HCT116 (cell line): ENCODE measurements around the gene TAF15. TPM values are rescaled to one million over a fixed set of nuclear protein-coding genes. Genes with fewer than 3 reads are reported as not detected.

Experiments
- ATAC-seq: fragments of 200-7000 bp; cut with Tn5 transposase; 2 replicates; pipeline ENCODE4 v1.9.1; 2020; ENCODE audit warnings: mild to moderate bottlenecking, moderate library complexity
- BruUV-seq: library from RNA; stranded (reverse); fragments of 400-500 nt; replicated peaks from 2 replicates; lab custom pipeline; 2021; lab: Mats Ljungman, UMichigan
- CTCF ChIA-PET: fragments of 300-600 bp; sonication (Branson Sonifier 250); formaldehyde crosslinking; loops from one replicate; lab custom pipeline; 2021; ENCODE audit warnings: antibody characterized with exemption; lab: Charles Lee
- POLR2A ChIA-PET: fragments of 300-600, 350-600 bp; sonication (Branson Sonifier 250); formaldehyde crosslinking; loops from one replicate; lab custom pipeline; 2021; ENCODE audit warnings: antibody characterized with exemption; lab: Charles Lee
- RAD21 ChIA-PET, 2 experiments: fragments of 300-600 bp; sonication (Branson Sonifier 250); formaldehyde crosslinking; loops; one replicate each; lab custom pipeline; 2023; ENCODE audit warnings: low total read pairs in 2 of 2; ENCODE audit not compliant: uncharacterized antibody in 2 of 2, unreplicated experiment in 2 of 2, low non-redundant PET in 1 of 2; lab: Charles Lee
- DNase-seq: peaks from one replicate; pipeline ENCODE4 v3.0.0-alpha.2; 2010; ENCODE audit warnings: low read depth, low spot score
- H2AFZ ChIP-seq: fragments of 200-600 bp; shearing (Covaris generic), sonication (generic); 2 replicates; pipeline ENCODE4 v1.6.1; 2017; ENCODE audit warnings: low read depth, mixed run types, mixed read lengths, antibody characterized with exemption, low read length; ENCODE audit not compliant: poor library complexity, severe bottlenecking
- H3K27ac ChIP-seq: 2 replicates; pipeline ENCODE4 v1.5.1; 2012; ENCODE audit warnings: low read depth, low read length
- H3K27me3 ChIP-seq: fragments of 200-600 bp; sonication (generic); 2 replicates; pipeline ENCODE4 v1.6.1; 2016; ENCODE audit warnings: mixed run types, low read length, mixed read lengths; ENCODE audit not compliant: insufficient read depth
- H3K36me3 ChIP-seq, 2 experiments: fragments of 200-500 bp in 1 of 2; fragments of 200-600 bp in 1 of 2; sonication (Bioruptor generic) in 1 of 2; sonication (generic) in 1 of 2; 2 replicates each; pipeline versions ENCODE4 v1.5.1 to v1.6.1; 2014 to 2016; ENCODE audit warnings: low read length in 2 of 2, inconsistent platforms in 1 of 2, mixed read lengths in 1 of 2, mixed run types in 1 of 2; ENCODE audit not compliant: insufficient read depth in 2 of 2, control insufficient read depth in 1 of 2
- H3K4me1 ChIP-seq, 2 experiments: fragments of 200-600 bp in 1 of 2; sonication (generic) in 1 of 2; 2 replicates each; pipeline versions ENCODE4 v1.5.1 to v1.6.1; 2012 to 2017; ENCODE audit warnings: low read length in 2 of 2, inconsistent platforms in 1 of 2, mild to moderate bottlenecking in 1 of 2, mixed read lengths in 1 of 2, mixed run types in 1 of 2, moderate library complexity in 1 of 2; ENCODE audit not compliant: insufficient read depth in 2 of 2, control insufficient read depth in 1 of 2
- H3K4me2 ChIP-seq: fragments of 200-600 bp; sonication (generic); 2 replicates; pipeline ENCODE4 v1.6.1; 2017; ENCODE audit warnings: mixed run types, low read length, mixed read lengths
- H3K4me3 ChIP-seq, 2 experiments: fragments of 200-600 bp in 1 of 2; sonication (generic) in 1 of 2; replicated peaks in 1 of 2; 2 replicates each; pipeline ENCODE4 v1.5.1; 2011 to 2016; ENCODE audit warnings: low read length in 2 of 2, control low read depth in 1 of 2, low read depth in 1 of 2, mild to moderate bottlenecking in 1 of 2, mixed read lengths in 1 of 2, mixed run types in 1 of 2
- H3K79me2 ChIP-seq: fragments of 200-600 bp; sonication (generic); 2 replicates; pipeline ENCODE4 v1.6.1; 2017; ENCODE audit warnings: mild to moderate bottlenecking, mixed run types, low read length, moderate library complexity, mixed read lengths; ENCODE audit not compliant: insufficient read depth
- H3K9ac ChIP-seq: fragments of 200-600 bp; sonication (generic); 2 replicates; pipeline ENCODE4 v1.6.1; 2016; ENCODE audit warnings: low read length, mixed read lengths
- H3K9me2 ChIP-seq: fragments of 200-600 bp; sonication (generic), shearing (Covaris generic); 2 replicates; pipeline ENCODE4 v1.6.1; 2017; ENCODE audit warnings: mixed run types, mild to moderate bottlenecking, moderate library complexity; ENCODE audit not compliant: insufficient read depth
- H3K9me3 ChIP-seq, 2 experiments: fragments of 200-500 bp in 1 of 2; fragments of 200-600 bp in 1 of 2; sonication (Bioruptor generic) in 1 of 2; sonication (generic) in 1 of 2; 2 replicates each; pipeline ENCODE4 v1.6.1; 2014 to 2017; ENCODE audit warnings: low read length in 2 of 2, mixed read lengths in 2 of 2, inconsistent platforms in 1 of 2, low read depth in 1 of 2, mild to moderate bottlenecking in 1 of 2, mixed run types in 1 of 2, moderate library complexity in 1 of 2; ENCODE audit not compliant: control insufficient read depth in 1 of 2, insufficient read depth in 1 of 2
- H4K20me1 ChIP-seq: fragments of 200-600 bp; sonication (generic), shearing (Covaris generic); 2 replicates; pipeline ENCODE4 v1.6.1; 2017; ENCODE audit warnings: mixed run types, mild to moderate bottlenecking, moderate library complexity; ENCODE audit not compliant: insufficient read depth
- EZH2 ChIP-seq: fragments of 200-600 bp; sonication (generic); IDR thresholded peaks from 2 replicates; pipeline ENCODE4 v1.6.1; 2017; ENCODE audit warnings: antibody characterized with exemption, mixed run types
- JUND ChIP-seq: IDR thresholded peaks from 2 replicates; pipeline ENCODE4 v1.6.1; 2012
- POLR2A ChIP-seq: IDR thresholded peaks from 2 replicates; pipeline ENCODE4 v1.7.0; 2011; ENCODE audit warnings: borderline replicate concordance; ENCODE audit not compliant: insufficient read depth, insufficient read length; ENCODE audit errors: extremely low read depth
- RAD21 ChIP-seq: IDR thresholded peaks from 2 replicates; pipeline ENCODE4 v1.6.1; 2012; ENCODE audit warnings: low read depth, mild to moderate bottlenecking
- SP1 ChIP-seq: IDR thresholded peaks from 2 replicates; pipeline ENCODE4 v1.6.1; 2012; ENCODE audit warnings: low read depth
- SRF ChIP-seq: IDR thresholded peaks from 2 replicates; pipeline ENCODE4 v1.6.1; 2012; ENCODE audit warnings: low read depth
- YY1 ChIP-seq: IDR thresholded peaks from 2 replicates; pipeline ENCODE4 v1.6.1; 2011; ENCODE audit warnings: low read length, low read depth, moderate library complexity, mild to moderate bottlenecking; ENCODE audit not compliant: insufficient replicate concordance; ENCODE audit errors: extremely low read depth
- ZBTB33 ChIP-seq: IDR thresholded peaks from 2 replicates; pipeline ENCODE4 v1.6.1; 2011; ENCODE audit warnings: mild to moderate bottlenecking, low read length, moderate library complexity; ENCODE audit not compliant: insufficient replicate concordance; ENCODE audit errors: extremely low read depth
- intact Hi-C: fragments of 100-400 bp; cut with micrococcal nuclease; formaldehyde crosslinking; loops from 2 replicates; pipeline ENCODE4 v1.10.0; 2022
- total RNA-seq: library from RNA; stranded (reverse); gene quantifications from one replicate; pipeline ENCODE4 v1.2.1, GENCODE V29; 2021; ENCODE audit not compliant: unreplicated experiment
- TF ChIP-seq, protein P1 (sequence below), 3 experiments: fragments of 200-600 bp in 1 of 3; sonication (generic) in 1 of 3; IDR thresholded peaks in 2 of 3; conservative IDR thresholded peaks in 1 of 3; 2 replicates each; pipeline ENCODE4 v1.5.1; 2012 to 2017; ENCODE audit warnings: low read depth in 2 of 3, low read length in 2 of 3, antibody characterized with exemption in 1 of 3, borderline replicate concordance in 1 of 3, control low read depth in 1 of 3, mild to moderate bottlenecking in 1 of 3, mixed read lengths in 1 of 3, mixed run types in 1 of 3, moderate library complexity in 1 of 3; ENCODE audit not compliant: insufficient read depth in 1 of 3

Gene TAF15
- total RNA-seq, 1 experiment from 2014 or later = 346 TPM

- Histone ChIP-seq H4K20me1 (no peaks in the 10 kb centered on the region), H3K36me3 (no peaks in the 10 kb centered on the region), H3K9me2 (no peaks in the 10 kb centered on the region), H3K4me2 (no peak overlapping the region), H2AFZ (no peak overlapping the region), H3K9ac (no peak overlapping the region), H3K79me2 (no peaks in the 10 kb centered on the region), H3K27me3 (no peaks in the 10 kb centered on the region), H3K27ac (no peak overlapping the region), H3K4me3 (no peak overlapping the region), H3K9me3 (no peaks in the 10 kb centered on the region), H3K4me1 (peaks cover 5 to 12% of the 10 kb centered on the region in 2 experiments; a peak in 3 of 4 replicates)
- no TSS peak for BruUV-seq
- intact Hi-C loops = no loop called here
- RAD21 ChIA-PET = interaction anchor here in 1 of 2 experiments (1.0 to 1.2 kb wide), 2 partner anchors 22 to 38 kb away, joined by 3 to 10 read pairs; no protein-coding TSS in a partner anchor
- TF ChIP-seq ZBTB33 (no peak), POLR2A (no peak)
- ATAC-seq = no peak
- no peak for DNase-seq
- POLR2A ChIA-PET = interaction anchor here (1.2 kb wide), 1 partner anchor 42 kb away, joined by 8 read pairs; the partner anchor contains the start of gene TAF15
- CTCF ChIA-PET = interaction anchor here (1.0 to 5.1 kb wide), 5 partner anchors 11 to 42 kb away, joined by 6 to 76 read pairs (median 8); partner anchors contain the start of gene TAF15
Measured at GRCh38 chr17:35766489-35766877, 42.8 kb upstream of the TAF15 start.

DNA sequence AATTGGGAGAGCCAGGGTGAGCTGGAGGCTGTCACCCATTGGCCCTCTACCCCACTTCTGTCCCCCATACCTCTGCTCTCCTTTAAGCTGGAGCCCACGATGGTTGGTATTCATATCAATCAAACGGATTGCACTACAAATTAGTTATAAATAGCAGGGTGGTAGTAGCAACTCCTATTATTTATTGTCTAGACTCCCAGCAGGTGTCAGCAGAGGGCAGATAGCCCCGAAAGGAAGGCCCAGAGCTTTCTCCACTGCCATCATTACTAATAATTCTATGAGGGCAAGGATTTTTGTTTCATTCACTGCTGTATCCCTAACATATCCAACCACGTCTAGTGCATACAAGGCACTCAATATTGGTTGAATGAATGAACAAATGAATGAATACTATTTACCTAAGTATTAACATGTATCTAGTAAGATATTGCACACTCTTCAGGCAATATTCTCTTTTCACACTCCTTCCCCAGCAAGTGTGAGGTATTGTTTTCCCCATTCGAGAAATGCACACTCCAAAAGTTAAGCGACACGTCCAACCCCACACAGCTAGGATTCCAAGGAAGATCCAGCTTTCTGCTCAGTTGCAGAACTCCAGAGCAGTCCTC is 42.3 kb upstream of the TAF15 start:
- Histone ChIP-seq H3K4me2 (no peak overlapping the region), H3K9me2 (no peaks in the 10 kb centered on the region), H4K20me1 (no peaks in the 10 kb centered on the region), H3K9ac (no peak overlapping the region), H3K9me3 (no peaks in the 10 kb centered on the region), H3K27me3 (no peaks in the 10 kb centered on the region), H3K4me3 (no peak overlapping the region), H3K27ac (no peak overlapping the region), H3K4me1 (peaks cover 5 to 12% of the 10 kb centered on the region in 2 experiments; a peak in 3 of 4 replicates), H3K79me2 (no peaks in the 10 kb centered on the region), H2AFZ (no peak overlapping the region), H3K36me3 (no peaks in the 10 kb centered on the region)
- RAD21 ChIA-PET = interaction anchor here in 1 of 2 experiments (1.0 to 1.2 kb wide), 2 partner anchors 21 to 37 kb away, joined by 3 to 10 read pairs; no protein-coding TSS in a partner anchor
- CTCF ChIA-PET = interaction anchor here (1.0 to 5.1 kb wide), 5 partner anchors 11 to 42 kb away, joined by 6 to 76 read pairs (median 8); partner anchors contain the start of gene TAF15
- intact Hi-C loops = no loop called here
- ATAC-seq (no peak), DNase-seq (no peak)
- no TSS peak for BruUV-seq
- TF ChIP-seq EZH2 (no peak), SP1 (no peak), JUND (no peak), RAD21 (peak; percentile 85), SRF (no peak), YY1 (no peak)
- TF ChIP-seq, protein P1, sequence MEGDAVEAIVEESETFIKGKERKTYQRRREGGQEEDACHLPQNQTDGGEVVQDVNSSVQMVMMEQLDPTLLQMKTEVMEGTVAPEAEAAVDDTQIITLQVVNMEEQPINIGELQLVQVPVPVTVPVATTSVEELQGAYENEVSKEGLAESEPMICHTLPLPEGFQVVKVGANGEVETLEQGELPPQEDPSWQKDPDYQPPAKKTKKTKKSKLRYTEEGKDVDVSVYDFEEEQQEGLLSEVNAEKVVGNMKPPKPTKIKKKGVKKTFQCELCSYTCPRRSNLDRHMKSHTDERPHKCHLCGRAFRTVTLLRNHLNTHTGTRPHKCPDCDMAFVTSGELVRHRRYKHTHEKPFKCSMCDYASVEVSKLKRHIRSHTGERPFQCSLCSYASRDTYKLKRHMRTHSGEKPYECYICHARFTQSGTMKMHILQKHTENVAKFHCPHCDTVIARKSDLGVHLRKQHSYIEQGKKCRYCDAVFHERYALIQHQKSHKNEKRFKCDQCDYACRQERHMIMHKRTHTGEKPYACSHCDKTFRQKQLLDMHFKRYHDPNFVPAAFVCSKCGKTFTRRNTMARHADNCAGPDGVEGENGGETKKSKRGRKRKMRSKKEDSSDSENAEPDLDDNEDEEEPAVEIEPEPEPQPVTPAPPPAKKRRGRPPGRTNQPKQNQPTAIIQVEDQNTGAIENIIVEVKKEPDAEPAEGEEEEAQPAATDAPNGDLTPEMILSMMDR (IDR thresholded peaks at IDR 0.05 in 2 of 3, conservative IDR thresholded peaks at IDR 0.05 in 1 of 3; ENCODE audit: borderline replicate concordance in 1 of 3, insufficient read depth in 1 of 3, low read depth in 2 of 3, low read length in 2 of 3) = peak; percentile 58 to 93 (median 60)
- POLR2A ChIA-PET = interaction anchor here (1.2 kb wide), 1 partner anchor 42 kb away, joined by 8 read pairs; the partner anchor contains the start of gene TAF15
